Activated CD4-positive, alpha-beta T cell treated with anti-CD3 and anti-CD28 coated beads for 36 hours (primary cell): Measurements from ENCODE around the gene ERVFRD-1. TPM values are rescaled to one million over a fixed set of nuclear protein-coding genes. Genes with fewer than 3 reads are reported as not detected.

Experiments used
- ATAC-seq: fragments of 200-7000 bp; cut with Tn5 transposase; one replicate; pipeline ENCODE4 v1.10.0; 2021; ENCODE audit warnings: mild to moderate bottlenecking, moderate library complexity
- CTCF ChIA-PET: fragments of 350-600 bp; sonication (Branson Sonifier 250); formaldehyde crosslinking; loops from one replicate; lab custom pipeline; 2021; ENCODE audit warnings: antibody characterized with exemption; lab: Charles Lee
- POLR2A ChIA-PET: fragments of 350-600 bp; sonication (Branson Sonifier 250); formaldehyde crosslinking; loops from one replicate; lab custom pipeline; 2021; ENCODE audit warnings: antibody characterized with exemption, inconsistent platforms; lab: Charles Lee
- DNase-seq: peaks from one replicate; pipeline ENCODE4 v3.0.0-alpha.2; 2020
- H3K27ac Mint-ChIP-seq: one replicate; pipeline ENCODE4 v1.8.0; 2021; ENCODE audit warnings: mixed read lengths
- H3K27me3 Mint-ChIP-seq: one replicate; pipeline ENCODE4 v1.8.0; 2021; ENCODE audit warnings: mixed read lengths
- H3K36me3 Mint-ChIP-seq: one replicate; pipeline ENCODE4 v1.8.0; 2021; ENCODE audit warnings: low read depth, mixed read lengths
- H3K4me1 Mint-ChIP-seq: one replicate; pipeline ENCODE4 v1.8.0; 2021; ENCODE audit warnings: mixed read lengths
- H3K4me3 Mint-ChIP-seq: one replicate; pipeline ENCODE4 v1.8.0; 2021; ENCODE audit warnings: mild to moderate bottlenecking, moderate library complexity, mixed read lengths
- H3K9me3 Mint-ChIP-seq: one replicate; pipeline ENCODE4 v1.8.0; 2021; ENCODE audit warnings: low read depth, mixed read lengths
- intact Hi-C, 2 experiments: fragments of 100-400 bp; cut with DNase I in 1 of 2; cut with micrococcal nuclease in 1 of 2; formaldehyde crosslinking; loops; one replicate each; pipeline versions ENCODE4 v1.14.2 to v1.15.1; 2022 to 2024; cut with DNase I, micrococcal nuclease
- total RNA-seq, 2 experiments: library from RNA; stranded (reverse); gene quantifications; one replicate each; pipeline ENCODE4 v1.2.3, GENCODE V29; 2021

Gene ERVFRD-1
- total RNA-seq, 2 experiments from 2014 or later: not detected

GRCh38 chr6:11143394-11144371 lies 32.2 kb upstream of the ERVFRD-1 start:
- CTCF ChIA-PET: interaction anchor here (0.5 to 3.6 kb wide), 17 partner anchors 8 to 434 kb away, joined by 3 to 59 read pairs (median 3); partner anchors contain the start of gene NEDD9
- no peak for ATAC-seq
- H3K4me3 Mint-ChIP-seq: no peak overlapping the region
- H3K27me3 Mint-ChIP-seq: no peaks in the 10 kb centered on the region
- no peaks in the 10 kb centered on the region for H3K36me3 Mint-ChIP-seq
- no peak overlapping the region for H3K27ac Mint-ChIP-seq
- peaks cover 14% of the 10 kb centered on the region for H3K4me1 Mint-ChIP-seq
- intact Hi-C loops: loop anchor here (1.0 to 5.0 kb wide), 5 partner anchors 29 to 432 kb away; partner anchors contain the start of gene SMIM13 (in 1 of the 2)
- DNase-seq: peak; percentile 39
- no peaks in the 10 kb centered on the region for H3K9me3 Mint-ChIP-seq
- POLR2A ChIA-PET: no interaction called here

DNA sequence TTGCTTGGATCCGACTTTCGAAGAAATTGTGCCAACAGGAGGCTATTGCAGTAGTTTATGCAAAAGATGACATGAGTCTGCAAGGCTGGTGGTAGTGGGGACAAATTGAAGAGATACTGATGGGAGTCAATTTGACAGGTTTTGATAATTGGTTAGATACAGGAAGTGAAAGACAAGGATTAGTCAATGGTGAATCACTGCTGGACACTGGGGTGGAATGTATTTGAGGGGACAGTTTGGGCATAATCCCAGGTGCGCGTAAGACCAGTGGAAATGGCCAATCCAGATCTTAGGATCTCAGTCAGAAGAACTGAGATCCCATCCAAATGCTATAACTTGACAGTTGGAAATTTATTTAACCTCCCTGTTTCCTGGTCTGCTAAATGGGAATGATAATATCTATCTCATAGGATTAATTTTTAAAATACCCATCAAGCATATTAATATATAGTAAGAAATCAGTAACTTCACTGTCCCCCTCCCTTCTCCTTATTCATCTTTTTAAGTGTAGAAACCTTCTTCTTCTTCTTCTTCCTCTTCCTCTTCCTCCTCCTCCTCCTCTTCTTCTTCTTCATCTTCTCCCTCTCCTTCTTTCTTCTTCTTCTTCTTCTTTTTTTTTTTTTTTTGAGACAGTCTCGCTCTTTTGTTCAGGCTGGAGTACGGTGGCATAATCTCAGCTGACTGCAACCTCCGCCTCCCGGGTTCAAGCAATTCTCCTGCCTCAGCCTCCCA lies 30.9 kb upstream of the ERVFRD-1 start:
- no peak for DNase-seq
- Mint-ChIP-seq H3K27ac (no peak overlapping the region), H3K9me3 (no peaks in the 10 kb centered on the region), H3K4me3 (no peak overlapping the region), H3K4me1 (peaks cover 17% of the 10 kb centered on the region), H3K36me3 (no peaks in the 10 kb centered on the region), H3K27me3 (no peaks in the 10 kb centered on the region)
- no peak for ATAC-seq
- intact Hi-C loops: loop anchor here in 1 of 2 experiments (5.0 kb wide), 1 partner anchor 50 kb away; the partner anchor contains the start of gene SMIM13
- CTCF ChIA-PET: interaction anchor here (0.8 to 3.6 kb wide), 3 partner anchors 355 to 399 kb away, joined by 3 to 59 read pairs (median 3); no protein-coding TSS in a partner anchor
- POLR2A ChIA-PET: no interaction called here

GRCh38 chr6:11141295-11141694 lies 29.8 kb upstream of the ERVFRD-1 start:
- no peaks in the 10 kb centered on the region for H3K36me3 Mint-ChIP-seq
- ATAC-seq (no peak), DNase-seq (no peak)
- no peak overlapping the region for H3K27ac Mint-ChIP-seq
- ChIA-PET POLR2A (no interaction called here), CTCF (no interaction called here)
- no peak overlapping the region for H3K4me3 Mint-ChIP-seq
- H3K9me3 Mint-ChIP-seq: no peaks in the 10 kb centered on the region
- H3K4me1 Mint-ChIP-seq: peaks cover 17% of the 10 kb centered on the region
- intact Hi-C loops: loop anchor here in 1 of 2 experiments (5.0 kb wide), 1 partner anchor 49 kb away; the partner anchor contains the start of gene SMIM13
- H3K27me3 Mint-ChIP-seq: no peaks in the 10 kb centered on the region

DNA sequence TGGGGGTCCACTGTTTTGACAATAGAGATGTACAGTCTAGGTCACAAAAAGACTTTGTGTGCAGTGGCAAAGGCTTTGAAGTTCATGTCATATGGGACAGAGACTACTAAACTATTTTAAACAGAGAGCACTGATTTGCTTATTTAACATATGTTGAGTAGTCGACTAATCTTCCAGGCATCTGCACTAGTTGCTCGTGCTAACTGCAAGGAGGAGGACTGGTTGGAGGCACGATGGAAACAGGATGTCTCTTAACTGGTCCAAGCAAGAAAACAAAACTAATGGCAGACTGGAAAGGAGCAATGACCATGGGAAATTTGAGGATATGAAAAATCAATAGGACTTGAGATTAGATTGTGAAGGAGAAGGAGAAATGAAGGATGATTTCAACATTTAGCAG lies 28.5 kb upstream of the ERVFRD-1 start:
- no peak for DNase-seq
- Mint-ChIP-seq H3K27me3 (no peaks in the 10 kb centered on the region), H3K4me3 (no peak overlapping the region), H3K27ac (no peak overlapping the region), H3K9me3 (no peaks in the 10 kb centered on the region), H3K36me3 (peaks cover 4% of the 10 kb centered on the region), H3K4me1 (peaks cover 17% of the 10 kb centered on the region)
- ATAC-seq: no peak
- CTCF ChIA-PET: no interaction called here
- intact Hi-C loops: loop anchor here in 1 of 2 experiments (5.0 kb wide), 1 partner anchor 48 kb away; the partner anchor contains the start of gene SMIM13
- POLR2A ChIA-PET: no interaction called here

DNA sequence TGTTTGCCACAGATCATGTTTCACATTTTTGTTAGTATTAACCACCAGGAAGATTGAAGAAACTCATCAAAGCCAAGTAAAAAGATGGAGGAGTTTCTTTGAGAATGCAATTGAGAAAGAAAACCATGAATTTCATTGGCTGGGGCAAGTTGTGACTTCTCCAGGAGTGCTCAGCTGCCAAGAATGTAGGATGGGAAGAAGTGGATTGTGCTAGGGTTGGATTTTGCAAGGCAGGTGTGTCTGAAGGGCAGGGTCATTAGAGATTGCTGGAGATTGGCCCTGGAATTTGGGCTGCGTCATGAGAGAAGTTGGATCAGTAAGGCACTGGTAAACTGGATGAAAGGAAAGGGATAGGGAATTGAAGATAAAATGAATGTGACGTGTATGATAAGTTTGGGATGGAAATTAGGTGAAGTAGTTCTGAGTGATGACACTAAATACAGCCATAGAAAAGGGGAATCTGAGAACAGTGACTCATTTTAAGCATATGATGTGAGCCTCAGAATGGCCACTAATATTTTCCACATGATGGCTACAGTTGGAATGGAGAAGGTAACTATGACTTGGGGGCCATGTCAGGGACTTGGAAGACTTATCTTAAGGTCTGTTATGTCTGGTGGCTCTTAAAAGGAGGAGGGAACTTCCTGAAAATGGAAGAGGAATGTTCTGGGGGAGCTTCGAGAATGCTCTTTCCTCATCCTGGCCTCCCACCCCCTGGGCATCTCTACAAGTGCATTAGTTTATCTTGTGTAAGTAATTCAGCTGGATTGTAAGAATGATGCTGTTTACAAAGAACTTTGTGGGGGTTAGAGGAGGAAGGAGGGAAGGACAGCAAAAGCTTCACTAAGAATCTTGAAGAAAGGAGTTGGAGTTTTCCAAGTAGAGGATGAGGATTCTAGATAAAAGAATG lies 27.8 kb upstream of the ERVFRD-1 start:
- Mint-ChIP-seq H3K4me1 (peaks cover 17% of the 10 kb centered on the region), H3K4me3 (no peak overlapping the region), H3K27ac (peak overlapping the region; percentile 1), H3K36me3 (peaks cover 12% of the 10 kb centered on the region), H3K9me3 (no peaks in the 10 kb centered on the region), H3K27me3 (no peaks in the 10 kb centered on the region)
- ChIA-PET POLR2A (no interaction called here), CTCF (no interaction called here)
- ATAC-seq (peak; percentile 80), DNase-seq (no peak)
- intact Hi-C loops: loop anchor here in 1 of 2 experiments (5.0 kb wide), 1 partner anchor 47 kb away; the partner anchor contains the start of gene SMIM13

DNA sequence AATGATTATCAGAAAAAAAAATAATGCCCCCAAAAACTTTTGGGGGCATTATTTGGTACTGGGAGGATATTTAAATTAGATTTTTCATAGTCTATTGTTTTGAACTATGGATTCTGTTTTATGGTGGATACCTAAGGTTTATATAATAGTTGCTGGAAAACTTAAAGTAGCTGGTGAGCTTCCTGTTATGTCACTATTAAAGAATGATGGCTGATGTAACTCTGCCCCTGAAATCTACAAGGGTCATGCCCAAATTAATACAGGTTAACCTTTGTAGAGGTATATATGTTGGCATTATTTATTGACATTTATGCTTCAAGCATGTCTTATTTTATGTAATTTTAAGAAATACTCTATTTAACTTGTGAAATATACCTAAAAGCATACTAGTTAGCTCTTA lies 25.3 kb upstream of the ERVFRD-1 start:
- Mint-ChIP-seq H3K4me3 (no peak overlapping the region), H3K27ac (no peak overlapping the region), H3K9me3 (no peaks in the 10 kb centered on the region), H3K36me3 (peaks cover 13% of the 10 kb centered on the region), H3K4me1 (peaks cover 17% of the 10 kb centered on the region), H3K27me3 (no peaks in the 10 kb centered on the region)
- no peak for DNase-seq
- ChIA-PET CTCF (interaction anchor here (0.8 to 3.9 kb wide), 5 partner anchors 13 to 439 kb away, joined by 3 to 21 read pairs (median 3); no protein-coding TSS in a partner anchor), POLR2A (interaction anchor here (0.7 kb wide), 1 partner anchor 19 kb away, joined by 3 read pairs; no protein-coding TSS in a partner anchor)
- ATAC-seq: no peak
- intact Hi-C loops: loop anchor here in 1 of 2 experiments (5.0 kb wide), 1 partner anchor 45 kb away; the partner anchor contains the start of gene SMIM13

DNA sequence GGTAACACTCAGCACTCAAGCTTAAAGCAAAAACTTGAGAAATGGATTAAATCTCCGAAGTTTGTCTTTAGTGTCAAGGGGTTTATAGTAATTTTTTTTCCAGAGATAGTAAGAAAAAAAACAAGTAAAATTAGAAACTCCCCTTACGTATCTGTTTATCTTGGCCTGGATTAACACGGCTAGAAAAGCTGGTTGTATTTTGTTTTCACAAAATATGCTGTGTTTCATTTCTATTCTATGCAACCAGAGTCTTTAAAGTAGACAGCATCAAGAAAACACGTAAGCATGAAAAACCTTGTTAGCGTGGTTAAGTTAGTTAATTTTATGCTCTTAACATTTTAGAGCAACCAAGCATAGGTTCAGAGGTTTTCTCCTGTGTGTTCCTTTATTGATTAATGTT lies 21.8 kb upstream of the ERVFRD-1 start:
- Mint-ChIP-seq H3K36me3 (peaks cover 13% of the 10 kb centered on the region), H3K9me3 (no peaks in the 10 kb centered on the region), H3K4me3 (no peak overlapping the region), H3K4me1 (peaks cover 12% of the 10 kb centered on the region), H3K27ac (no peak overlapping the region), H3K27me3 (no peaks in the 10 kb centered on the region)
- ChIA-PET POLR2A (no interaction called here), CTCF (interaction anchor here (2.3 kb wide), 1 partner anchor 363 kb away, joined by 10 read pairs; no protein-coding TSS in a partner anchor)
- intact Hi-C loops: no loop called here
- ATAC-seq (no peak), DNase-seq (no peak)

DNA sequence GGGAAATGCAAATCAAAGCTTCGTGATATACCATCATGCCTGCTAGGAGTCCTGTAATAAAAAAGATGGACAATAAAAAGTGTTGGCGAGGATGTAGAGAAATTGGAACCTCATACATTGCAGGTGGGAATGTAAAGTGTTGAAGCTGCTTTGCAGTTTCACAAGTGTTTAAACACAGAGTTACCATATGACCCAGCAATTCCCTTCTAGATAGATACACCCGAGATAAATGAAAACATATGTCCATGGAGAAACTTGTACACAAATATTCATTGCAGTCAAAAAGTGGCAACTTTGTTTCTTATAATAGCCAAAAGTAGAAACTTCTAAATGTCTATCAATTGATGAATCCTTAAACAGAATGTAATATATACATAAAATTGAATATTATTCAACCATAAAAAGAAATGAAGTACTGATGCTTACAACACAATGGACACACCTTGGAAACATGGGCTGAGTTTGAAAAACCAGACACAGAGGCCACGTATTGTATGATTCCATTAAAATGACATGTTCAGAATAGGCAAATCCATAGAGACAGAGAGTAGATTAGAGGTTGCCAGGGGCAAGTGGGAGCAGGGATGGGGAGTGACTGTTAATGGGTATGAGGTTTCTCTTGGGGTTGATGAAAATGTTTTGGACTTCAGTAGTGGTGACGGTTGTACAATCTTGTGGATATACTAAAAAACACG lies 20.8 kb upstream of the ERVFRD-1 start:
- intact Hi-C loops: no loop called here
- no peak for DNase-seq
- ChIA-PET CTCF (interaction anchor here (0.6 to 2.3 kb wide), 4 partner anchors 39 to 386 kb away, joined by 3 to 10 read pairs (median 4); no protein-coding TSS in a partner anchor), POLR2A (no interaction called here)
- H3K36me3 Mint-ChIP-seq: peaks cover 15% of the 10 kb centered on the region
- H3K4me3 Mint-ChIP-seq: no peak overlapping the region
- H3K27me3 Mint-ChIP-seq: no peaks in the 10 kb centered on the region
- ATAC-seq: no peak
- no peak overlapping the region for H3K27ac Mint-ChIP-seq
- H3K4me1 Mint-ChIP-seq: peaks cover 12% of the 10 kb centered on the region
- H3K9me3 Mint-ChIP-seq: no peaks in the 10 kb centered on the region

DNA sequence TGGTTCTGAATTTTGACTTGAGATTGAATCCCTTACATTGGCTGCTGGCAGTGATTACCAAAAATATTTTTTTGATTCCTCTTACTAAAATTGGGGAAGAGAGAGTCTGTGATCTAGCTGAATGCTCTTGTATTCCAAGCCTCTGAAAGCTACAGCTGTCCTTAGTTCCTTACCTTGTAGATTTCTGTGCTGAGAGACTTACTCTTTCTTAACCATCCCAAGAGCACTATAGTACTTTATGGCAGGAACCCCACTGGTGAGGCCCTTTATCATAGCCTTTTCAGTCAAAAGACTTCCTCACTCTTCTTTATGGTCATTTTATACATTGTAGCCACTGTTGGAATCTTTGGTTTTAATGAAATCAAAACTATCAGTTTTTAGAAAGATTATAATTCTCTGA lies 19.1 kb upstream of the ERVFRD-1 start:
- no peak overlapping the region for H3K27ac Mint-ChIP-seq
- no peaks in the 10 kb centered on the region for H3K27me3 Mint-ChIP-seq
- CTCF ChIA-PET: no interaction called here
- no peaks in the 10 kb centered on the region for H3K9me3 Mint-ChIP-seq
- H3K4me3 Mint-ChIP-seq: no peak overlapping the region
- peaks cover 24% of the 10 kb centered on the region for H3K36me3 Mint-ChIP-seq
- ATAC-seq (no peak), DNase-seq (no peak)
- intact Hi-C loops: no loop called here
- H3K4me1 Mint-ChIP-seq: peaks cover 12% of the 10 kb centered on the region
- POLR2A ChIA-PET: no interaction called here
